NCI-H446 (cell line): ENCODE measurements around the gene METTL5.
"Not testable (repeated sequence)": the region's sequence is repeated elsewhere in the genome, so short reads cannot be mapped to it uniquely, and the experiment has no call there.

Experiments
- DNase-seq, 2 experiments: peaks; one replicate each; lab custom pipeline; 2025; lab: John Stamatoyannopoulos, UW

The METTL5 gene

GRCh38 chr2:169828141-169828811, 3.6 kb upstream of the METTL5 start:
- DNase-seq = peak in 1 of 2 experiments; percentile 30

- DNase-seq = peak; percentile 78 to 95
These were observed 2.8 kb upstream of the METTL5 start, which contains the start of gene UBR3 for GRCh38 chr2:169827272-169828140. TSS of gene UBR3 (plus strand) at chr2:169827454. CDS start at chr2:169827508, 54 bp downstream.

GRCh38 chr2:169823996-169824372, 721 bp downstream of the METTL5 start:
- DNase-seq = no peak

- DNase-seq = no peak
These were observed 1.8 kb downstream of the METTL5 start for GRCh38 chr2:169822785-169823392.

- DNase-seq = no peak
These were observed 2.7 kb downstream of the METTL5 start for GRCh38 chr2:169822036-169822435.

GRCh38 chr2:169820101-169820500, 4.6 kb downstream of the METTL5 start:
- DNase-seq = not testable (repeated sequence)

DNA sequence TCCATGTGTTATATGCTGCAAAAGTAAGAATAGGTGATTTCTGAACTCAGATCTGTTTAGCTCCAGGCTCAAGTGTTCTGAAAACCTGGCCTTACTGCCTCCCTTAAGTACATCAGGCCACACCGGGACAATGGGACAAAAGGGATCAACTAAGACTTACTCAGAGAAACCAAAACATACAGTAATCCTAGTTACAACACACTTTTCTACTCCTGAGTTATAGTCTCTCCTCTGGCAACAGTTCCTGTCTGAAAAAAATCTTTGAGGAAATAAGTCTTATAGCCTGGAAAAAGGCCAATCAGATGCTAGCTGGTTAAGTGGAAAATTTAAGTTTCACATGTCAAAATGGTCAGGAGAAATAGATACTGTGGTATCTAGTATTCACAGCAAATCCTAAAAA, 5.6 kb downstream of the METTL5 start:
- DNase-seq = no peak

GRCh38 chr2:169818241-169818640, 6.5 kb downstream of the METTL5 start:
- DNase-seq = no peak

GRCh38 chr2:169817369-169817768, 7.3 kb downstream of the METTL5 start:
- not testable (repeated sequence) for DNase-seq

DNA sequence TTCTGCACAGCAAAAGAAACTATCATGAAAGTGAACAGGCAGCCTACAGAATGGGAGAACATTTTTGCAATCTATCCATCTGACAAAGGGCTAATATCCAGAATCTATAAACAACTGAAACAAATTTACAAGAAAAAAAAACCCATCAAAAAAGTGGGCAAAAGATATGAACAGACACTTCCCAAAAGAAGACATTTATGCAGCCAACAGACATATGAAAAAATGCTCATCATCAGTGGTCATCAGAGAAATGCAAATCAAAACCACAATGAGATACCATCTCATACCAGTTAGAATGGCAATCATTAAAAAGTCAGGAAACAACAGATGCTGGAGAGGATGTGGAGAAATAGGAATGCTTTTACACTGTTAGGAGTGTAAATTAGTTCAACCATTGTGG, 7.7 kb downstream of the METTL5 start:
- DNase-seq = not testable (repeated sequence)

DNA sequence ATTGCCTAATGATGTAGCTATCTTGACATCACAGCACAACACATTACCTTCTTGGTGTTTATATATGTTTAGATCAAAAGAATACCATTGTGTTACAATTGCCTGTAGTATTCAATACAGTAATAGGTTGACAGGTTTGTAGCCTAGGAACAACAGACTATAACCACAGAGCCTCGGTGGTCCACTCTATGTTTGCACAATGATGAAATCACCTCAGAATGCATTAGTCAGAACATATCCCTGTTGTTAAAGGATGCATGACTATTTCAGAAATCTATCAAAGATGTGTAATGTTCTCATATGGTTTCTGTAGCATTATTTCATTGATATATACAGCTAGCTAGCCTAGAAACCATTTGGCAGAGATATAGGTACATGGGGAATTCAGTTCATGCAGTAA, 8.9 kb downstream of the METTL5 start:
- no peak for DNase-seq

GRCh38 chr2:169808221-169808620, 16.5 kb downstream of the METTL5 start:
- DNase-seq = no peak

DNA sequence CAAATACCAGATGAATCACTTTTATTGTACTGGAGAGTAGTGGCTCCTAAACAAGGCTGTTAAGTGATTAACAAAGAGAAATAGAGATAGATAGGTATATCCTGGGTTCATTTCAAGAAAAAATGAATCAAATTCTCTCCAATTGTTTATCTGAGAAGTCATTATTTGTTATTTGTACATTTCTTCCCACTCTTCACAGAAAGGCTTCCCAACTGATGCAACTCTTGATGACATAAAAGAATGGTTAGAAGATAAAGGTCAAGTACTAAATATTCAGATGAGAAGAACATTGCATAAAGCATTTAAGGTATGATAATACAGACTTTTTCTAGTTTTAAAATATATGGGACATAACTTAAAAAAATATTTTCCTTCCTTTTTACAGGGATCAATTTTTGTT, 18.1 kb downstream of the METTL5 start:
- no peak for DNase-seq

DNA sequence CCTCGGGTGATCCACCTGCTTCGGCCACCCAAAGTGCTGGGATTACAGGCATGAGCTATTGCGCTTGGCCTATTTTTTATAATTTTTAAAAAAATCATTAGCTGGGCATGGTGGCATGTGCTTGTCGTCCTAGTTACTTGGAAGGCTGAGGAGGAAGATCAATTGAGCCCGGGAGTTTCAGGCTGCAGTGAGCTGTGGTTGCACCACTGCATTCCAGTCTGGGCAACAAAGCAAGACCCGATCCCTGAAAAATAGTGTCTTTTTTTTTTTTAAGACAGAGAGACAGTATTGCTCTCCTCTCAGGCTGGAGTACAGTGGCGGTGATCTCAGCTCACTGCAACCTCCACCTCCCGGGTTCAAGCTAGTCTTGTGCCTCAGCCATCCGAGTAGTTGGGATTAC, 21.2 kb downstream of the METTL5 start:
- no peak for DNase-seq

DNA sequence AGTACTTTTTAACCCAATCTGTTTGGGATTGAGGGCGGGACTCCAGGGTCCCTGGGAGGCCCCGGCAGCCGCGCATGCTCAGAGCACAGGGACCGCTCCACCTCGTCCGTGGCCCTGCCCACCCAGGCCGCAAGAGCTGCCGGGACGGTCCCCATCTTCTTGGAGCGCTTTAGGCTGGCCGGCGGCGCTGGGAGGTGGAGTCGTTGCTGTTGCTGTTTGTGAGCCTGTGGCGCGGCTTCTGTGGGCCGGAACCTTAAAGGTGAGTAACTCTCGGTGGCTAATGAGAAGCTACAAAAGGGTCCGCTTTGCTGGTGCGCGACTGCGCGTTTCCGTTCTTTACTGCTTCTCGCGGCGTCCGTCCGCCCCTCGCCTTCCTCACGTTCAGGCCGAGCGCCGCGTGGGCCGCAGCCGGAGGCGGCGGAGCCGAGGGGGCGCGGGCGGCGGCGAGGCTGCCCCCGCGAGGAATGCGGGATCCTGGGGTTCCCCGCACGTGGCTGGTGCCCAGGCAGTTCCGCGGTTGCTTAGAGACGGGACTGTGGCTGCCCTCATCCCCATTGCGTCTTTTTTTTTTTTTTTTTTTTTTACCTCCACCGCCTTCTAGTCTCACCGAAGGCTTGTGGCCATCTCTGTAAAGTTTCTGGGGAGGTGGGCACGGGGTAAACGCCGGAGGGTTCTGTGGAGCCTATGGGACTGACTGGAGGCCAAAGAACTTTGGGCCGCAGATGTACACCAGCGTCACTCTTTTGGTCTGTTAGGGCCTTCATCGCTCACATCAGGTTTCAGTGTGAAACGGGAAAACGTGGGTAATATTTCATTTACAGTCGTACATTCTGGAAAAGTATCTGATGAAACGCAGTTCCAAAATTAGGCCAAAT, 25.8 kb downstream of the METTL5 start, which contains the start of gene SSB:
TSS of gene SSB (plus strand) at position 154 of the 875 bp plus-strand sequence. CDS start 2,090 bp downstream, outside the sequence.
- peak; percentile 86 to 95 for DNase-seq

DNA sequence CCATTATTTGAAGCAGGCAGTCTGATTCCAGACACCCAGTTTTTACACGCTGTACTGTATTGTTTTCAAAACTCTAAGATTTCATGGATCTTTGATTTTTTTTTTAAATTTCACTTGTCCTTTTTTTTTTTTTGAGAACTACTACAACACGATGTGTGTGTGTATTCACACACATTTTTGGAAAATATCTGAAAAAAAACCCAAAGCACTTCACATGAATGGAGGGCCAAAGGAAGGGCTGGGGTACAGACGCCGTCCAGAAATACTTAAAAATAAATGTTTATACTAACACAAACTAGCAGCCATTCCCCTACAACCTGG, 26.3 kb downstream of the METTL5 start:
- no peak for DNase-seq

DNA sequence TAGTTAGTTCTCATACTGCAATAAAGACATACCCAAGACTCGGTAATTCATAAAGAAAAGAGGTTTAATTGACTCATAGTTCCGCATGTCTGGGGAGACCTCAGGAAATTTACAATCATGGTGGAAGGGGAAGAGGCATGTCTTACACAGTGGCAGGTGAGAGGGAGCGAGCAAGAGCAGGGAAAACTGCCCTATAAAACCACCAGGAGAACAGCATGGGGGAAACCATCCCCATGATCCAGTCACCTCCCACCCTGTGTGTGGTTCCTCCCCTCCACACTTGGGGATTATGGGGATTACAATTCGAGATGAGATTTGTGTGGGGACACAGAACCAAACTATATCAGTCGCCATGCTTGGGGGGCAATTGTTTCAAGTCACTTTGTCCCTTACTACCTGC, 27.1 kb downstream of the METTL5 start:
- no peak for DNase-seq

GRCh38 chr2:169796441-169796840, 28.3 kb downstream of the METTL5 start:
- DNase-seq = no peak

GRCh38 chr2:169795181-169795580, 29.5 kb downstream of the METTL5 start:
- no peak for DNase-seq

DNA sequence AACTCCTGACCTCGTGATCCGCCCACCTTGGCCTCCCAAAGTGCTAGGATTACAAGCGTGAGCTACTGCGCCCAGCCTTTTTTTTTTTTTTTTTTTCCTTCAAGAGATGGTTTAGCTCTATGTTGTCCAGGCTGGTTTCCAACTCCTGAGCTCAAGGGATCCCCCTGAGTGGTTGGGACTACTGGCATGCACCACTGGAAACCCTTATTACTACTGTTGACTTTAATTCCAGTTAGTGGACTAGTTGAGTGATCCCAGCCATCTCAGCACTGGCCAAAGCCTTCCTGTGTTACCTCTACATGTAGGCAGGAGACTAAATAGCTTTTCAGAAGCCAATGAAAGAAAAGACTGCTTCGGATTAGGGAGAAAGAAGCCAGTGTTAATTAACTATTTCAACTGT, 34.1 kb downstream of the METTL5 start:
- no peak for DNase-seq

DNA sequence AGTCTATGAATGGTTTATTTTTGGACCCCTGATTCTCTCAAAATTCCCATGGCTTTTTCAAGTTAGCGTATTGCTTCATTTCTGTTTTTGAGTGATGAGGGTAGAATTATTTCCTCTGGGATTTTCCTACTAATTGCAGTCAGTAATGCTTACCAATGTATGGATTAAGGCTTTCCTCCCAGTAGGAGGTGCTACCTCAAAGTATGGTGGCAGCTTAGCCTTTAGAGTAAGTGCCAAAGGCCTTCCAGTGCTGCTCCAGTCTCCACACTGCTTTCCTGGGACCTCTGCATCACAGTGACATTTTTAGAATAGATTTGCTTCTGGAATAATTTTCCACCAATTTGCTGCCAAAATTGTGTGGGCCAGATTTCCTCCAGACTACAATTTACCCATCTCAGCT, 42.2 kb downstream of the METTL5 start:
- DNase-seq = no peak
